Tibial nerve (tissue), 3 donors: ENCODE data around the gene TKT.

ENCODE experiments used
- POLR2A ChIP-seq, 2 donors: fragments of 450-650 bp; IDR thresholded peaks; one replicate each; pipeline ENCODE4 v1.6.1; 2017; ENCODE audit warnings: antibody characterized with exemption in 2 of 2, mild to moderate bottlenecking in 2 of 2, moderate library complexity in 2 of 2
- TF ChIP-seq, protein P1 (sequence below), 5 experiments: fragments of 200-600 bp in 3 of 5; fragments of 450-650 bp in 2 of 5; sonication (generic) in 3 of 5; IDR thresholded peaks; one replicate each; pipeline ENCODE4 v1.5.1; 2016 to 2019; ENCODE audit warnings: antibody characterized with exemption in 5 of 5, mild to moderate bottlenecking in 3 of 5, moderate library complexity in 2 of 5

- TF ChIP-seq, protein P1, sequence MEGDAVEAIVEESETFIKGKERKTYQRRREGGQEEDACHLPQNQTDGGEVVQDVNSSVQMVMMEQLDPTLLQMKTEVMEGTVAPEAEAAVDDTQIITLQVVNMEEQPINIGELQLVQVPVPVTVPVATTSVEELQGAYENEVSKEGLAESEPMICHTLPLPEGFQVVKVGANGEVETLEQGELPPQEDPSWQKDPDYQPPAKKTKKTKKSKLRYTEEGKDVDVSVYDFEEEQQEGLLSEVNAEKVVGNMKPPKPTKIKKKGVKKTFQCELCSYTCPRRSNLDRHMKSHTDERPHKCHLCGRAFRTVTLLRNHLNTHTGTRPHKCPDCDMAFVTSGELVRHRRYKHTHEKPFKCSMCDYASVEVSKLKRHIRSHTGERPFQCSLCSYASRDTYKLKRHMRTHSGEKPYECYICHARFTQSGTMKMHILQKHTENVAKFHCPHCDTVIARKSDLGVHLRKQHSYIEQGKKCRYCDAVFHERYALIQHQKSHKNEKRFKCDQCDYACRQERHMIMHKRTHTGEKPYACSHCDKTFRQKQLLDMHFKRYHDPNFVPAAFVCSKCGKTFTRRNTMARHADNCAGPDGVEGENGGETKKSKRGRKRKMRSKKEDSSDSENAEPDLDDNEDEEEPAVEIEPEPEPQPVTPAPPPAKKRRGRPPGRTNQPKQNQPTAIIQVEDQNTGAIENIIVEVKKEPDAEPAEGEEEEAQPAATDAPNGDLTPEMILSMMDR (IDR thresholded peaks at IDR 0.05), result no peak
- no peak for TF ChIP-seq POLR2A (IDR thresholded peaks at IDR 0.05)
These were observed 423 bp downstream of the TKT start for GRCh38 chr3:53255423-53255774.
